Activated naive CD4-positive, alpha-beta T cell treated with anti-CD3 and anti-CD28 coated beads, Interleukin-2, amount 50 U/mL, for 24 hours (primary cell): ENCODE data around the gene KCNMA1.

Experiments used
- H3K27ac Mint-ChIP-seq: one replicate; pipeline ENCODE4 v1.8.0; 2021; ENCODE audit warnings: mild to moderate bottlenecking, mixed read lengths
- H3K27me3 Mint-ChIP-seq: one replicate; pipeline ENCODE4 v1.8.0; 2021; ENCODE audit warnings: mixed read lengths
- H3K36me3 Mint-ChIP-seq: one replicate; pipeline ENCODE4 v1.8.0; 2021; ENCODE audit warnings: mixed read lengths
- H3K4me1 Mint-ChIP-seq: one replicate; pipeline ENCODE4 v1.8.0; 2021; ENCODE audit warnings: mixed read lengths
- H3K4me3 Mint-ChIP-seq: one replicate; pipeline ENCODE4 v1.8.0; 2021; ENCODE audit warnings: mild to moderate bottlenecking, mixed read lengths
- H3K9me3 Mint-ChIP-seq: one replicate; pipeline ENCODE4 v1.8.0; 2021; ENCODE audit warnings: mixed read lengths

KCNMA1 gene

DNA sequence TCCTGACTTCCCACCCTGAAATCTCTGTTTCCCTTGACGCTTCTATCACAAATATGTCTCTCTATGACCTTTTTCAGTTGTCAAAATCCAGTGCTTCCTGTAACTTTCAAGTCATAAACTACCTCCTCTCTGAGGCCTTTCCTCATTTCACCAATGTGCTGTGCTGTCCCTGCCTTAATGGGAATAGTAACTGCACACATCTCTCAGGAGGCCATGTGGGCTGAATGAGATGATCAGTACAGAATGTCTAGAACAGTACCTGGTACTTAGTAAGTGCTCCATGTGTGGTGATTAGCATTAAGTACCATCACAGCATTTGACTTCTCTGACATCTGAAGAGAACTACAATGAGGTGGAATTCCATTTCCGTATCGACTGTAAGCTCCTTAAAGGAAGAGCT is 588.5 kb downstream of the KCNMA1 start:
- no peaks in the 10 kb centered on the region for H3K4me1 Mint-ChIP-seq
- H3K9me3 Mint-ChIP-seq = no peaks in the 10 kb centered on the region
- H3K4me3 Mint-ChIP-seq = no peak overlapping the region
- H3K36me3 Mint-ChIP-seq = no peaks in the 10 kb centered on the region
- peaks cover 6% of the 10 kb centered on the region for H3K27me3 Mint-ChIP-seq
- H3K27ac Mint-ChIP-seq = no peak overlapping the region

DNA sequence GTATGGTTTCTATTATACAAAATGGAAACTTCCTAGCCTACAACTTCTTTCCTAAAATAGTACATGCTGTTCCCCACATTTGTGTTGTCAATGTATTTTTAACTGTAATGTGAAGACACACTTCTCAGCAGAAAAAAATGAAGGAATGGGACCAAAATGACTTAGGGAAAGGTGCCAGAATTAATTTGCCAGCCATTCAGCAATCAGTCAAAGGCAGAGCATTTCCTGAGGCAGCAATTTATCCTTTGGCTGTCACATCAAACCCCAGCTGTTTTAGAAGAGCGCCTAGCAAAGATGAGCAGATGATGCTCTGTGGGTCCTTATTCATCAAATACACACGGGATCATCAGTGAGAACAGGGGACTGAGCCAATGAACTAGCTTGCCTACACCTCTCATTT is 592.5 kb downstream of the KCNMA1 start:
- no peak overlapping the region for H3K4me3 Mint-ChIP-seq
- peaks cover 13% of the 10 kb centered on the region for H3K4me1 Mint-ChIP-seq
- H3K27ac Mint-ChIP-seq = no peak overlapping the region
- no peaks in the 10 kb centered on the region for H3K27me3 Mint-ChIP-seq
- no peaks in the 10 kb centered on the region for H3K36me3 Mint-ChIP-seq
- H3K9me3 Mint-ChIP-seq = no peaks in the 10 kb centered on the region

DNA sequence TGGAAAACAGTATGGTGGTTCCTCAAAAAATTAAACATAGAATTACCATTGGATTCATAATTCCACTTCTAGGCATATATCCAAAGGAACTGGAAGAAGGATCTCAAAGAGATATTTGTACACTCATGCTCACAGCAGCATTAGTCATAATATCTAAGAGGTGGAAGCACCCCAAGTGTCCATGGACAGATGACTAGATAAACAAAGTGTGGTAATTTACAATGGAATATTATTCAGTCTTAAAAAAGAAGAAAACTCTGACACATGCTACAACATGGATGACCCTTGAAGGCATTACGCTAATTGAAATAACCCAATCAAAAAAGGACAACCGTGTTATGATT is 594.2 kb downstream of the KCNMA1 start:
- H3K4me1 Mint-ChIP-seq = peaks cover 13% of the 10 kb centered on the region
- H3K27me3 Mint-ChIP-seq = no peaks in the 10 kb centered on the region
- H3K36me3 Mint-ChIP-seq = no peaks in the 10 kb centered on the region
- H3K9me3 Mint-ChIP-seq = no peaks in the 10 kb centered on the region
- H3K4me3 Mint-ChIP-seq = no peak overlapping the region
- no peak overlapping the region for H3K27ac Mint-ChIP-seq

DNA sequence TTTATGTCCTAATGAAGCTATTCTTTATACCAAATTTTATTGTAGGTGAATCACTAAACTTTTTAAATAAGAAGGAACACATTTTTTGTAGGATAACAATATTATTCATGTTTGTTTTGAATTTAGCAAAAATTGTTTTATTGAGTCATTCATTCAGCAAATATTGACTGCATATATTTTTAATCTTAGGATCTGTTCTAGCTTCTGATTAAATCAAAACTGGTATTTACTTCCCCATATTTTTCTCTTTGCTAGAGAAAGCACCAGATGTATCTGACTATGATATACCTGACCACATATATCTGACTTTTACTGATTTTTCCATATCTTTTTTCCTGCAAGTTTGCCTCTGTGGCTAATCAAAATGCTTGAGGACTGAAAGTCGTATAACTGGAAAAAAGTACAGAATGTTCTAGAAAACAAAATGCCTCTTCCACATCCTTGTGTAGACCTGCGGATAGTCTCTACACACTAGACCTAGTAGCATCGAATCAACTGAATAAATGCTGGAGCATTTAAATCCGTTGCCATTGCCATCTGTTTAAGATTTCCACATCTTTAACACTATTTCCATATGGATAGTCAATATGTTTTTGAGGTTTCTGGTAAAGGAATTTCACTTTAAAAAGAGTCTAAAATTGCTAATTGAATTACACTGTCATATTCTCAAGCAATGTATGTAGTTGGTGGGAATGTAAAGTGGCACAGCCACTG is 594.7 kb downstream of the KCNMA1 start:
- H3K9me3 Mint-ChIP-seq = no peaks in the 10 kb centered on the region
- no peaks in the 10 kb centered on the region for H3K36me3 Mint-ChIP-seq
- no peak overlapping the region for H3K4me3 Mint-ChIP-seq
- no peak overlapping the region for H3K27ac Mint-ChIP-seq
- H3K27me3 Mint-ChIP-seq = no peaks in the 10 kb centered on the region
- peaks cover 13% of the 10 kb centered on the region for H3K4me1 Mint-ChIP-seq

DNA sequence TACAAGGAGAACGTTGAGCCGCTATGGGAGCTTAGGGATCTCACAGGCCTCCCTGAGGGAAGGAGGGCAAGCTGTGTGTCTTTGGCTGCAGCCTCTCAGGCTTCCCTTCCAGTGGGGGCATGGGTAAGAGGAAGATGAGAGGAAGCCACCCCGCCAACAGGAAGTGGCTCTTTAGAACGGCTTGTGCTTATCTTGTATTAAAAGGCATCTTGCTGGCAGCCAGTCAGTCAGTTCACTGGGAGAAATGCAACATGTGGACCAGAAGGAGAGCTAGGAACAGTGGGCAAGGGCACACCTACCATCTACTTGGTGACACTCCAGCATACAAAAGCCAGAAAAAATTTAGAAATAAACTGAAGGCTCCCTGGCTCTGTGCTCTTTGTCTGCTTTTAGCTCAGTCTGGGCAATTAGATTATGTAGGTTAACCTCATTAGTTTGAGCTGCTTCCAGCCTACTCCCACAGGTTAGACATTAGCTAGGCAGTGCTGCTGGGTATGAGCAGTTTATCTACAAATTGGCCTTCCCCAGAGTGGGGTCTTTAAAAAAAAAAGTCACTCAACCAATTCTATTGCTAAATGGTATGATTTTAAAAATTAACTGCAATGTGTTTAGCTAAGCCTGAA is 595.9 kb downstream of the KCNMA1 start:
- Mint-ChIP-seq H3K27ac (no peak overlapping the region), H3K36me3 (no peaks in the 10 kb centered on the region), H3K4me1 (peaks cover 15% of the 10 kb centered on the region), H3K27me3 (no peaks in the 10 kb centered on the region), H3K9me3 (no peaks in the 10 kb centered on the region), H3K4me3 (peak overlapping the region; percentile 30)

DNA sequence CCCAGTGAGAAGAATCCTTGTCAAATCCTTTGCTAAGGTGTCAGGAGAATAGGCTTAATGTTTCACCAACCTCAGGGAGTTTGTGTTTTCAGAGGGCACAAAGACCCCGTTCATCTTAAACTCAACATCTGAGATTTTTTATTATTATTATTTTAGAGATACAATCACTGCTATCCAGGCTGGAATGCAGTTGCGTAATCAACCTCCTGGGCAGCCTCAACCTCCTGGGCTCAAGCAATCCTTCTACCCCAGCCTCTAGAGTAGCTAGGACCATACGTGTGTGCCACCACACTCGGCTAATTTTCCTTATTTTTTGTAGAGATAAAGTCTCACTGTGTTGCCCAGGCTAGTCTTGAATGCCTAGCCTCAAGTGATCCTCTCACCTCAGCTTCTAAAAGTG is 599.2 kb downstream of the KCNMA1 start:
- Mint-ChIP-seq H3K36me3 (no peaks in the 10 kb centered on the region), H3K4me1 (peaks cover 15% of the 10 kb centered on the region), H3K4me3 (no peak overlapping the region), H3K9me3 (no peaks in the 10 kb centered on the region), H3K27ac (no peak overlapping the region), H3K27me3 (peaks cover 2% of the 10 kb centered on the region)

DNA sequence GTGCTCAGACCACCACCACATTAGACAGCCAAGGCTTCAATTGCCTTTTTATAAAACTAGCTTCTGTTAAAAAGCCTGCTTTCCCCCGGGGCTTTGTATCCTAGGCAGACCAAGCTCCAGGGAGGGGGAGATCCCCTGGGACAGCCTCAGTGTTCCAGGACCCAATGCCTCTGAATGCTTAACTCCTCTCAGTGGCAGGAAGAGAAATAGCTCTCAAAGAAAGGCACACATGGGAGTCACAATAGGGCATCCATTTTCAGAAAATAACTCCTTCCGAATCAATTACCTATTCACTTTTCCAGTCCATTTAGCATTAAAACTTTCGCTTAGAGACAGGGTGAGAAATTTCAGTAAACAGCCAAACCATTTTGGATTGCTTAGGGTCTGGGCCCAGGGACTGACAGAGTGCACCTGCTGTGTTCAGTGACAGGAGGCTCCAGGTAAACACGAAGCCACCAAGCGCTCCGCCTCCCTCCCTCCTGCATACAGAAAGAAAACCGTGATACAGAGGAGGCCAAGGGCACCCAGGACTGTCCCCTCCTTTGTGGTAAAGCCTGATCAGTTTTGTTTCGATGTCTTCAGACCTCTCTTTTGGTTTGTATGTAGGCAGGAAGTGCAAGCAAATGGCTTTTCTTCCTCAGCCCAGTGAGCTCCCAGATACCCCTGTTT is 599.7 kb downstream of the KCNMA1 start:
- Mint-ChIP-seq H3K9me3 (no peaks in the 10 kb centered on the region), H3K4me1 (peaks cover 15% of the 10 kb centered on the region), H3K27me3 (peaks cover 2% of the 10 kb centered on the region), H3K4me3 (no peak overlapping the region), H3K27ac (no peak overlapping the region), H3K36me3 (no peaks in the 10 kb centered on the region)

DNA sequence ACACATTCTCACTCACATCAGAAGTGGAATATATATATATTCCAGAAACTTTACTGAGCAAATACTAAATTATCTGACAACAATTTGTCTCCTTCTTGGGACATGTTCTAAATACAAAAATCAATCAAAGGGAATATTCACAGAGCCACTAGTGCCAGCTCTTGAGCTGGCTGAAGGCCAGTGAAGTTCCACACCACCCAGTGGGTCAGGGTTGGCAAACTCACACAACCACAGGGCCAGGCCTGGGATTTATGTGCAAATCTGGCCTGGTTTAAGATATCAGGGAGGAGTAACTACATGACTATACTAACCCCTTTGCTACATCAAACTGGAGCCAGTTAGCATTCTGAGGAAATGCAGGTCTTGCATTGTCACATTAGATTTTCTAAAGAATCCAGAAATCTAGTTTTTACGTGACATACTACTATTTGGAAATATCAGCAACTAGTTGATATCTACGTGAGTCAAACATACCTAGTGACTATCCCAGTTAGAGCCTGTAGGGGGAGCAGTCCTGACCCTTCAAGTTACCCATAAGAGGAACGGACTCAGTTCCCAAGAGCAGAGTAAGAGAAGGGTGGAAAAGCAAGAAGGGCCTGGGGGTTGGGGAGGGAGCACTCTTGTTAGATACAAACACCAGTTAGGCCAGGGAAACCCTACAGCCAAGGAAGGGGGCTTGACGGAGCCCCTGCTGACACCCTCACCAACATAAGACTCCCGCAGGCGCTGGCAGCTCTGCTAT is 600.4 kb downstream of the KCNMA1 start:
- Mint-ChIP-seq H3K4me3 (no peak overlapping the region), H3K4me1 (peaks cover 15% of the 10 kb centered on the region), H3K9me3 (no peaks in the 10 kb centered on the region), H3K36me3 (no peaks in the 10 kb centered on the region), H3K27ac (no peak overlapping the region), H3K27me3 (peaks cover 2% of the 10 kb centered on the region)

DNA sequence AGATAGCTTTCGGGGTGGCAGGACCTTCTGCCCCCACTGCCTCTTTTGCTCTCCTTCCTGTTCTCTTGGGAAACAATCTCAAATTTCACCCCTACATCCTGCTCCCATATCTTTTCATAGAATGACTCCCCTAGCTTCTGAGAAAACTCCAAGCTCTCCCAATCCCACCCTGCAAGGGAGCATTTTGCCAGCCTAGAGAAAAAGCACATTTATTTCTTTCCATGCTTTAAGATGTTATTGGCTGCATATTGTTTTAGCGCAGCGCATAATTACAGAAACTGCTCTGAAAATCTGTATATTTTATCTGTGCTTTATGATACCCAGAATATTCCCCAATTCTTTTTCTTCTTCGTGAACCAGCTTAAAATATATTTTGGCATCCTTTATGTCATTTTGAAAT is 601.3 kb downstream of the KCNMA1 start:
- no peak overlapping the region for H3K4me3 Mint-ChIP-seq
- H3K36me3 Mint-ChIP-seq = no peaks in the 10 kb centered on the region
- H3K27ac Mint-ChIP-seq = no peak overlapping the region
- H3K4me1 Mint-ChIP-seq = peaks cover 7% of the 10 kb centered on the region
- H3K9me3 Mint-ChIP-seq = no peaks in the 10 kb centered on the region
- H3K27me3 Mint-ChIP-seq = peaks cover 2% of the 10 kb centered on the region

DNA sequence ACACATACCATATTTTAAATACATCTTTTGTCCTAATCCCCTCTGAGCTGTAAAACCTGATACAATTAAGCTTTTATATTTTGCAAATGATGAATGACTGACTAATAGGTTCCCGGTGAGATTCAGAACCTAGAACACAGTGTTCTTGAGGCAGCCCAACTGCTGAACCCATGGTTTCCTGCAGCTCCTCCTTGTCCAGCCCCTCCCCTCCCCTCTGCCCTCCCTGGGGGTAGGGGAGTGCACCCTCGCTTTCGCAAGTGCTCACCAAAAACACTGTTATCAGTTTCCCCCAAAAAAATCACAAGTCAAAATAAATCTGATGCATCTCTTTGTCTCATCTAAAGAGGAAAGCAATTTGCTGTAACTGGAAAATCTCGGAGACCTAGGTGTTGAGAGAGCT is 602.8 kb downstream of the KCNMA1 start:
- no peak overlapping the region for H3K4me3 Mint-ChIP-seq
- H3K4me1 Mint-ChIP-seq = peaks cover 3% of the 10 kb centered on the region
- no peaks in the 10 kb centered on the region for H3K9me3 Mint-ChIP-seq
- H3K27ac Mint-ChIP-seq = no peak overlapping the region
- H3K36me3 Mint-ChIP-seq = no peaks in the 10 kb centered on the region
- H3K27me3 Mint-ChIP-seq = peaks cover 2% of the 10 kb centered on the region

DNA sequence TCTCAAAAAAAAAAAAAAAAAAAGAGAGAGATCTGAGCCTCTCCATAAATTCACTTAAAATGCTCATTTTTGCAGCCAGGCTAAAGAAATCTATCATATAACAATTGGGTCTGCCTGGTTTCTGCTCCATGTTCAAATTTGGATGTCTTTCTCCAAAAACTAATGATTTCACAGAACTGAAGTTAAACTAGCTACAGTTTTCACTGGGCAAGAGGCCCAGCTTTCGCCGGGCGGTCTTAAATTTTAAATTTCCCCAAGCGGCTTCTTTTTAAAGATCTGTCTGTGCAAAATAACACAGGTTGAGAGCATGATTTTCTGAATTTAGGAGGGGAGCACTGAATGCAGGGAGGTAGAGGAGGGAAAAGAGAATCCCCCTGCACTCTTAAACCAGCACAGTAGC is 603.4 kb downstream of the KCNMA1 start:
- no peak overlapping the region for H3K4me3 Mint-ChIP-seq

DNA sequence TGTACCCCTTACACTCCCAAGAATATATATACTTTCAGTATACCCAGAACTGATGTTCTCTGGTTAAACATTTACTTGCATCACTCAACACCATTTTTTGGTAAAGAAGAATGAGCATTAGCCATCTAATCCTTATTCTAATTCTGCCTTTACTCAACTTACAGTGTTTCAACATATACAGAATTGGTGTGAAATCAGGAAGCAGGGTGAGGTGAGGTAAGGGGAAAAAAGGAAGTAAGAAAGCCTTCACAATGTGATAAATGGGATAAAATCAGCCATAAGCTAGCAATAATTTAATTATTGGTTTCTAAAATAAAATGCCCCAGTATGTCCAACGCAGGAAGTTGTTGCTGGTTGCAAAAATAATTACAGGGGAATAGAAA is 605.4 kb downstream of the KCNMA1 start:
- H3K4me1 Mint-ChIP-seq = peaks cover 3% of the 10 kb centered on the region
- H3K27ac Mint-ChIP-seq = no peak overlapping the region
- no peaks in the 10 kb centered on the region for H3K9me3 Mint-ChIP-seq
- no peaks in the 10 kb centered on the region for H3K36me3 Mint-ChIP-seq
- H3K4me3 Mint-ChIP-seq = no peak overlapping the region
- H3K27me3 Mint-ChIP-seq = peaks cover 3% of the 10 kb centered on the region

More for the DNA sequence above, 603.4 kb downstream of the KCNMA1 start:
- no peaks in the 10 kb centered on the region for H3K36me3 Mint-ChIP-seq
- H3K4me1 Mint-ChIP-seq = peaks cover 3% of the 10 kb centered on the region
- H3K27ac Mint-ChIP-seq = no peak overlapping the region
- peaks cover 2% of the 10 kb centered on the region for H3K27me3 Mint-ChIP-seq
- H3K9me3 Mint-ChIP-seq = no peaks in the 10 kb centered on the region

DNA sequence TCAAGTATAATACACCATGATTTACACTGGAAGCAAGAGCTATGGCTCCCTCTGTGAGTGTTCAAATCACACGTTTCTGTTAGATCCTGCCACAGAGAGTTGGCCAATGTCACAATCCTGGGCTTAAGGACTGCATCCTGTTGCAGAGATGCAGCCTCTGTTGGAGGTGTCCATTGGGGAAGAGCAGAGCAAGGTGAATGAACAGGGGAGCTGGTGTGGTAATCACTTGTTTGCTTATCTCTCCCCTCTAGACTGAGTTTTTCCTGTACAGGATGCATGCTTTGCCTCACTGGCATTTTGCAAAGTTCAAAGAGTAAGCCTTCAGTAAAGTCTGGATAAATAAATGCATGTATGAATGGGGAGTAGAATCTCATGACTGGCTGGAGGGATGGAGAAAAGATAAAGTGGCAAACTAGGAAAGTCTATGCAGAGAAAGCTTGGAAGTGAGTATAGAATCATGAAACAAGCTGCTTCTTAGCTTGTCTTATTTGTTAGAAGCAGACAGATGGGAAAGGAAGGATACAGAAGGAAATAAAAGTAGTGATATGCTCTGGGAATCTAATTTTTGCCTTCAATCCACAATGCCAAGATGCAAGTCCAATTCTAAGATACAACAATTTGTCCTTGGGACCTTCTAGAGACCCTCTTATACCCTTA is 605.9 kb downstream of the KCNMA1 start:
- H3K27me3 Mint-ChIP-seq = peaks cover 3% of the 10 kb centered on the region
- no peaks in the 10 kb centered on the region for H3K36me3 Mint-ChIP-seq
- no peaks in the 10 kb centered on the region for H3K9me3 Mint-ChIP-seq
- H3K4me1 Mint-ChIP-seq = no peaks in the 10 kb centered on the region
- H3K27ac Mint-ChIP-seq = no peak overlapping the region
- H3K4me3 Mint-ChIP-seq = no peak overlapping the region

DNA sequence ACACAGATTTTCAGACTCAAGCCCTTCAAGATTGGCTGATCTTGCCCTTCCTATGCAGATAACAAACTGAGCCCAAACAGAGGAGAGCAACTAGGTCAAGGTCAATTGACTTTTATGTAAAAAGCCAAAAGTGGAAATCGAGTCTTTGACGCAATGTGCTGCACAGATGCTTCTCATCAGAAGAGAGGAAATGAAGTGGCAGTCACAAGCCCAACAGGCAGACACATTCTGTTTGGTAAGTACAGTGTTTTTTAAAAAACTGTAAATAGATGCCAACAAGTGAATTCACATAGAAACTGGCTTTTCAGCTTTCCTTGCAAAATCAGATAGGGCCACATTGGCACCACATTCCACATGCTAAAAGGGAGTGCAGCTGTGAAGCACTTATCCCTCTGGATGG is 606.6 kb downstream of the KCNMA1 start:
- peaks cover 3% of the 10 kb centered on the region for H3K27me3 Mint-ChIP-seq
- H3K4me3 Mint-ChIP-seq = no peak overlapping the region
- no peaks in the 10 kb centered on the region for H3K36me3 Mint-ChIP-seq
- H3K27ac Mint-ChIP-seq = no peak overlapping the region
- H3K9me3 Mint-ChIP-seq = no peaks in the 10 kb centered on the region
- no peaks in the 10 kb centered on the region for H3K4me1 Mint-ChIP-seq

DNA sequence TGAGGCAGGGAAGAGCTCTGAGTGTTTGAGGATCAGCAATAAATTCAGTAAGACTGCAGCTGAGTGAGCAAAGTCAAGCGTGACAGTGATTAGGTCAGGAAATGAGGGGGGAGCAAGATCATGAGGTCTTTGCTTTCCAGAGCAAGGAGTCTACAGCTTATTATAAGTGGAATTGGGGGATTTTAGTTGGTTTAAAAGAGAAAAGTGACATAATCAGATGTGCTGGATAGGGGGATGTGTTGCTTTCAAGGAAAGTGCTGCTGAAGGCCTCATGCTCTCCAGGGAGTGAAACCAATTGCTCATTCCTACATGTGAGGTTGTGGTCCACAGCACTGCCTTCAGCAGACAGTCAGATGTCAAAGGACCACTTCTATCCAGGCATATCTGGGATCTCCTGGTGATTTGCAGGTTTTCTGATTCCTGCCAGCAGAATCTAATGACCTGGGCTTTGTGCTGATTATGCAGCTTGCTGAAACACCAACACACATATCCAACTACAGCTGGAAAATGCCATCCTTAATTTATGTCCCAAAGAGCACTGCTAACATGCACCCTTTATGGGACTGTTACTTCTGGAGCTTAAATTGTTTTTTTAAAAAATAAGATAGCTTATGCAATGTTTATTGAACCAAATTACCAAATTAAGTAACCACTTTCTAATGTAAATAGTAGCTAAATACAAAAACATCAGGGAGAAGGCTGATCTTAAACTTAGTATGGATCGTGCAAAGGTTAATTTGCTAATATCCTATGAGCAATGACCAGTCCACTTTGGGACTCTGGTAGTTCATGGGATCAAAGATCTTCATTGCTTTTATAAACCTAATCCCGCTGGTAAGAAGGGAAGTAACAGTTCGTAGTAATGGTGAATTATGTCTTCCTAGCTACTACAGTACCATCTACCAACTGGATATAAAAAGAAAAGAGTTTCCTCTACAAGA is 607.6 kb downstream of the KCNMA1 start:
- H3K27ac Mint-ChIP-seq = no peak overlapping the region
- H3K9me3 Mint-ChIP-seq = no peaks in the 10 kb centered on the region
- no peaks in the 10 kb centered on the region for H3K36me3 Mint-ChIP-seq
- H3K27me3 Mint-ChIP-seq = peaks cover 3% of the 10 kb centered on the region
- H3K4me3 Mint-ChIP-seq = no peak overlapping the region
- H3K4me1 Mint-ChIP-seq = no peaks in the 10 kb centered on the region
